COLO668 (cell line): Measurements from ENCODE around the gene LRRIQ1.
"Not testable (repeated sequence)": the region's sequence is repeated elsewhere in the genome, so short reads cannot be mapped to it uniquely, and the experiment has no call there.

ENCODE experiments used
- DNase-seq: peaks from one replicate; lab custom pipeline; 2025; ENCODE audit not compliant: unreplicated experiment; lab: John Stamatoyannopoulos, UW

The LRRIQ1 gene

GRCh38 chr12:85183855-85184254 lies 147.7 kb downstream of the LRRIQ1 start:
- DNase-seq, result no peak

- DNase-seq, result no peak
Measured at GRCh38 chr12:85186236-85186635, 150.1 kb downstream of the LRRIQ1 start.

GRCh38 chr12:85188619-85189018 lies 152.5 kb downstream of the LRRIQ1 start:
- DNase-seq, result no peak

- no peak for DNase-seq
Measured at GRCh38 chr12:85190728-85191127, 154.6 kb downstream of the LRRIQ1 start.

- DNase-seq, result not testable (repeated sequence)
Measured at GRCh38 chr12:85203809-85204208, 167.7 kb downstream of the LRRIQ1 start.

- no peak for DNase-seq
Measured at GRCh38 chr12:85206543-85206942, 170.4 kb downstream of the LRRIQ1 start.

GRCh38 chr12:85224339-85224738 lies 188.2 kb downstream of the LRRIQ1 start:
- DNase-seq, result not testable (repeated sequence)

- no peak for DNase-seq
Measured at GRCh38 chr12:85225501-85225900, 189.3 kb downstream of the LRRIQ1 start.

- no peak for DNase-seq
Measured at GRCh38 chr12:85237327-85237726, 201.2 kb downstream of the LRRIQ1 start.

GRCh38 chr12:85244561-85244960 lies 208.4 kb downstream of the LRRIQ1 start:
- no peak for DNase-seq

- DNase-seq, result no peak
Measured at GRCh38 chr12:85253853-85254252, 217.7 kb downstream of the LRRIQ1 start.

GRCh38 chr12:85257671-85258070 lies 221.5 kb downstream of the LRRIQ1 start:
- no peak for DNase-seq

- no peak for DNase-seq
Measured at GRCh38 chr12:85260447-85260846, 224.3 kb downstream of the LRRIQ1 start.

- DNase-seq, result no peak
Measured at GRCh38 chr12:85260896-85261295, 224.7 kb downstream of the LRRIQ1 start.

- no peak for DNase-seq
Measured at GRCh38 chr12:85266356-85266755, 230.2 kb downstream of the LRRIQ1 start.

- no peak for DNase-seq
Measured at GRCh38 chr12:85273381-85274314, 237.5 kb downstream of the LRRIQ1 start.

- no peak for DNase-seq
Measured at GRCh38 chr12:85274315-85274651, 238.1 kb downstream of the LRRIQ1 start.

GRCh38 chr12:85275374-85275773 lies 239.2 kb downstream of the LRRIQ1 start:
- DNase-seq, result no peak

- DNase-seq, result no peak
Measured at GRCh38 chr12:85277191-85277590, 241.0 kb downstream of the LRRIQ1 start.

- no peak for DNase-seq
Measured at GRCh38 chr12:85277900-85278597, 241.9 kb downstream of the LRRIQ1 start.

GRCh38 chr12:85278598-85279448 lies 242.7 kb downstream of the LRRIQ1 start:
- DNase-seq, result no peak
